ENCODE data around the gene ADNP. TPM values are rescaled to one million over a fixed set of nuclear protein-coding genes. Genes with fewer than 3 reads are reported as not detected.

The ADNP gene
- total RNA-seq, 1 donor from 2014 or later = 139 TPM

DNA sequence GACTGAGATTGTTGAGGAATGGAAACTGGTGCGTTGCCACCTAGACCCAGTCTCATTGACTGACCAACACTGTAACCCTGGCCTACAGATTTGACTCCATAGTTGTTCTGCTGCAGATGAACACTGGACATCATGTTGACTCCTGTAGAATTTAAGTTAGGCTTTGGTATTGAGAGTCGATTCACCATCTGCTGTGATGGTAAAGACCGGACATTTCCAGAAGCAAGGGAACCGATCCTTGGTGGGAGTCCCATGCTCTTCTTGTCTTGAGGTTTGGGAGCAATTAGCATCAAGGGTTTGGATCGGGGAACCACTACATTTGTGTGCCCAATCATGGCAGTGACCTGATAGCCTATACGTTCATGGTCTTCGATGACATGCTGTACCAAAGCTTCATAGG, 37.6 kb downstream of the ADNP start:
- TF ChIP-seq CTCF (IDR thresholded peaks at IDR 0.05; ENCODE audit: partially characterized antibody, unreplicated experiment) = no peak
- peaks cover 14% of the 10 kb centered on the region for H3K36me3 Mint-ChIP-seq (ENCODE audit: unreplicated experiment)

GRCh38 chr20:50892394-50892793, 38.8 kb downstream of the ADNP start:
- Mint-ChIP-seq H3K4me1 (ENCODE audit: low read depth, unreplicated experiment) (peaks cover 5% of the 10 kb centered on the region), H3K36me3 (ENCODE audit: unreplicated experiment) (peaks cover 14% of the 10 kb centered on the region), H3K4me3 (ENCODE audit: unreplicated experiment) (no peak overlapping the region), H3K27ac (ENCODE audit: unreplicated experiment) (no peak overlapping the region), H3K27me3 (ENCODE audit: unreplicated experiment) (peaks cover 12% of the 10 kb centered on the region), H3K9me3 (ENCODE audit: unreplicated experiment) (peaks cover 7% of the 10 kb centered on the region)
- no peak for TF ChIP-seq CTCF (IDR thresholded peaks at IDR 0.05; ENCODE audit: partially characterized antibody, unreplicated experiment)
- DNase-seq = no peak

More for the DNA sequence above, 37.6 kb downstream of the ADNP start:
- Mint-ChIP-seq H3K27ac (ENCODE audit: unreplicated experiment) (no peak overlapping the region), H3K27me3 (ENCODE audit: unreplicated experiment) (peaks cover 12% of the 10 kb centered on the region), H3K4me3 (ENCODE audit: unreplicated experiment) (no peak overlapping the region), H3K9me3 (ENCODE audit: unreplicated experiment) (peaks cover 6% of the 10 kb centered on the region), H3K4me1 (ENCODE audit: low read depth, unreplicated experiment) (peaks cover 6% of the 10 kb centered on the region)
- DNase-seq = no peak

DNA sequence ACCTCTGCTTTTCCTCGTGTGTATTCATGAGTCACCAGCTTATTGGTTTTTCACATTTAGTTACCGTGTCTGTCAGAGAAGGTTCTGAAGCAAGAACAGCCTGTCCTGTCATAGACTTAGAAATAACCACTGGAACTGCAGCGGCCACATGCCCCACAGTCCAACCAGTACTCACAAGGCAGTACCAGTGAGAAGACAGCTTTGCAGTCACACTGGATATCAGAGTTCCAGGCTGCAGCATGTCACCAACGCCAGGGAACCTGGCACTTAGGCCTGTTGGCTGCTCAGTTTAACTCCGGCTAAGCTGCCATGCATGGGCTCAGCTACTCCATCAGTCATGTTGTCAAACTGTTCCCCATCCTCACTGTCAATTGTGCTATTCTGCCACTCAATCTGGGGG, 40.1 kb downstream of the ADNP start:
- H3K27me3 Mint-ChIP-seq (ENCODE audit: unreplicated experiment) = peaks cover 8% of the 10 kb centered on the region
- no peak overlapping the region for H3K27ac Mint-ChIP-seq (ENCODE audit: unreplicated experiment)
- peaks cover 4% of the 10 kb centered on the region for H3K4me1 Mint-ChIP-seq (ENCODE audit: low read depth, unreplicated experiment)

GRCh38 chr20:50887576-50887975, 43.7 kb downstream of the ADNP start:
- H3K27me3 Mint-ChIP-seq (ENCODE audit: unreplicated experiment) = peaks cover 11% of the 10 kb centered on the region
- no peak for DNase-seq
- H3K36me3 Mint-ChIP-seq (ENCODE audit: unreplicated experiment) = peaks cover 4% of the 10 kb centered on the region
- H3K4me1 Mint-ChIP-seq (ENCODE audit: low read depth, unreplicated experiment) = peaks cover 4% of the 10 kb centered on the region
- H3K4me3 Mint-ChIP-seq (ENCODE audit: unreplicated experiment) = no peak overlapping the region
- no peak overlapping the region for H3K27ac Mint-ChIP-seq (ENCODE audit: unreplicated experiment)
- H3K9me3 Mint-ChIP-seq (ENCODE audit: unreplicated experiment) = peaks cover 7% of the 10 kb centered on the region
- no peak for TF ChIP-seq CTCF (IDR thresholded peaks at IDR 0.05; ENCODE audit: partially characterized antibody, unreplicated experiment)

More for the DNA sequence above, 40.1 kb downstream of the ADNP start:
- DNase-seq = no peak
- H3K4me3 Mint-ChIP-seq (ENCODE audit: unreplicated experiment) = no peak overlapping the region
- H3K36me3 Mint-ChIP-seq (ENCODE audit: unreplicated experiment) = peaks cover 14% of the 10 kb centered on the region
- peaks cover 4% of the 10 kb centered on the region for H3K9me3 Mint-ChIP-seq (ENCODE audit: unreplicated experiment)
- TF ChIP-seq CTCF (IDR thresholded peaks at IDR 0.05; ENCODE audit: partially characterized antibody, unreplicated experiment) = no peak

- no peak overlapping the region for H3K27ac Mint-ChIP-seq (ENCODE audit: unreplicated experiment)
- H3K4me3 Mint-ChIP-seq (ENCODE audit: unreplicated experiment) = no peak overlapping the region
- TF ChIP-seq CTCF (IDR thresholded peaks at IDR 0.05; ENCODE audit: partially characterized antibody, unreplicated experiment) = no peak
- H3K36me3 Mint-ChIP-seq (ENCODE audit: unreplicated experiment) = no peaks in the 10 kb centered on the region
- peaks cover 2% of the 10 kb centered on the region for H3K4me1 Mint-ChIP-seq (ENCODE audit: low read depth, unreplicated experiment)
- peaks cover 6% of the 10 kb centered on the region for H3K27me3 Mint-ChIP-seq (ENCODE audit: unreplicated experiment)
- DNase-seq = no peak
- H3K9me3 Mint-ChIP-seq (ENCODE audit: unreplicated experiment) = peaks cover 5% of the 10 kb centered on the region
Measured at GRCh38 chr20:50886184-50886790, 45.0 kb downstream of the ADNP start.
